Measurements from ENCODE around the gene DLG2.

Gene DLG2

GRCh38 chr11:84962018-84962417, 665.1 kb downstream of the DLG2 start:
- DNase-seq: no peak

- no peak for DNase-seq
Measured at GRCh38 chr11:84958295-84958694, 668.8 kb downstream of the DLG2 start.

- DNase-seq: no peak
Measured at GRCh38 chr11:84950569-84951270, 676.4 kb downstream of the DLG2 start.

GRCh38 chr11:84947970-84948580, 679.1 kb downstream of the DLG2 start:
- DNase-seq: no peak

DNA sequence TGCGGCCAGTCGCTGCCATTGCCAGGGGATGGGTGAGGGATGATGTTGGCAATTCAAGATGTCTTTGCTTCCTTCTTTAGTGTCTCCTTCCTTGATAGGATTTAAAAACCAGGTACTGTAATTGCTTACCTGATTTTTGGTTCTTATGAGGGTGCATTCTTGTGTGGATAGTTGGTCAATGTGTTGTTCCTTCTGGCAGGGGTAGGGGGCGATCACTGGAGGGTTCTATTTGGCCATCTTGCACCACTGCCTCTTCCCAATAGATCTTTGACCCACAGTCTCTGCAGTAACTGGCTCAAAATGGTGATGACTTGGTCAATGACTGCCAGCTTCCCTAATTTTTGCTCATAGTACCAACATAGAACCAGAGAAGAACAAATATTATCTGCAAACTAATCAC, 680.1 kb downstream of the DLG2 start:
- no peak for DNase-seq

DNA sequence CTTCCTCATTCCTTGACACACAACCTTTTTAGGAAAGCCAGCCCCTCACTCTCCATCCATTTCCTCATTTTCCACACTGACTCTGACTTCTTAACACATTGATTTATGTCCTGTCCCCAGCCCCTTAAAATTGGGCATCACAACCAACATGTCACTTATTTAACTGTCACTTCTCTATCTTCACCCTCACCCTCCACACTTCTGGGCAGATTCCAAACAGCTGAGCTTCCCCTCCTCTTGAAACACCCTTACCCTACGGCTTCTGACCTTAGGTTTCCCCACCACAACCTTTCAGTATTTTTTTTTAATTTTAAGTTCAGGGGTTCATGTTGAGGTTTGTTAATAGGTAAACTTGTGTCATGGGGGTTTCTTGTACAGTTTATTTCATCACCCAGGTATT, 696.3 kb downstream of the DLG2 start:
- DNase-seq: no peak

- no peak for DNase-seq
Measured at GRCh38 chr11:84929738-84930137, 697.4 kb downstream of the DLG2 start.

- DNase-seq: no peak
Measured at GRCh38 chr11:84924154-84924692, 702.9 kb downstream of the DLG2 start.

GRCh38 chr11:84923489-84923888, 703.7 kb downstream of the DLG2 start:
- no peak for DNase-seq

DNA sequence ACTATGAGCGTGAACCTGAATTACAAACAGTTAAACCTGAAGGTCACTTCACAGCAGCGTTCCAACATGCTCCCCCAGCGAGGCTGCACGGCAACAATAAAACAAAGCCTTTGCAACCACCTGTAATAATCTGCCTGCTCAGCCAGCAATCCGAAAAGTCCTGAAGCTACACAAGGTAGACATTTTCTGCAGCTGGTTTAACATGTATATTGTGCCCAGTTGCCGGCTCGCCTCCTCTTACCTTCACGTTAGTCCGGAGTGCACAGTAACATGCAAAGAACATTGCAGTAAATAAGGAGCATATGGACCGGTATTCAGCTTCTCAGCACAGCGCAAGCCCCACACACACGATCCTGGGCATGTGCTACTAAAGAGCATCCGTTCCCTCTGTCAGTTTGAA, 704.3 kb downstream of the DLG2 start:
- no peak for DNase-seq

GRCh38 chr11:84922212-84922805, 704.8 kb downstream of the DLG2 start:
- DNase-seq: no peak

- no peak for DNase-seq
Measured at GRCh38 chr11:84914511-84914910, 712.6 kb downstream of the DLG2 start.

DNA sequence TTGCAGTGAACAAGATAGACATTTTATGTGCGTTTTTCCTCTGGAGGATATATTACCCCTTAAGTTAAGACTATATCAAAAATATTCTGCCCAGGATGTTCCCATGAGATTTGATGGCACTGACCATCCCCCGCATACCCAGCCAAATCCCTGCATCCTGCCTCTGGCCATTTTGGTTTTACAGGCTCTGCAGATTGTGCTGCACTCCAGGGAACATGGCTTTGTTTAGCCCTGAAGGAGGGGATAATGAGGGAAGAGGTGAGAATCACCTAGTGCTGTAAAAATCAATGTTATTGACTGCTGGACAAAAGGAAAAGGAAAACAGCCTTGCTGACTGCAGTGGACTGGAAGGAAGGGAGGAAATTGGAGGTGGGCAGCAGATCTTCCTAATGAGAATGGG, 717.4 kb downstream of the DLG2 start:
- DNase-seq: no peak

- DNase-seq: no peak
Measured at GRCh38 chr11:84906995-84907394, 720.1 kb downstream of the DLG2 start.

- DNase-seq: no peak
Measured at GRCh38 chr11:84905411-84905810, 721.7 kb downstream of the DLG2 start.

GRCh38 chr11:84902445-84902844, 724.7 kb downstream of the DLG2 start:
- no peak for DNase-seq

- no peak for DNase-seq
Measured at GRCh38 chr11:84901991-84902390, 725.2 kb downstream of the DLG2 start.

DNA sequence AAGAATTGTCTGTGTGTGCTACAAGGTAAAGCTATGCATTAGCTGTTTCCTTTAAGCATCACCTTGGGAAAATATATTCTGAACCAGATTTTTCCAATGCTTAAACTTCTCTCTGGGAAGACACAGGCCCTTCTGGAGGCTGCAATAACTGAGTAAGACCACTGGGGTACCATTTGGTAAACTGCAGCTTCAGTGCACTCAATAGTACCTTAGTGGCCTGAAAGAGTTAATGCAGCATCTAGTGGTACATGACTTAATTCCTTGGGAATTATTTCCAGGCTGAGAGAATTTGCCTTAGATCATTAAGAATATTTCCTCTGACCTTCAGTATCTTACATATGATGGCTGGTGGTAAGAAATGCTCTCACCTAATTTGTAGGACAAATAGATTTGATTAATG, 727.4 kb downstream of the DLG2 start:
- no peak for DNase-seq

GRCh38 chr11:84899134-84899533, 728.0 kb downstream of the DLG2 start:
- no peak for DNase-seq

DNA sequence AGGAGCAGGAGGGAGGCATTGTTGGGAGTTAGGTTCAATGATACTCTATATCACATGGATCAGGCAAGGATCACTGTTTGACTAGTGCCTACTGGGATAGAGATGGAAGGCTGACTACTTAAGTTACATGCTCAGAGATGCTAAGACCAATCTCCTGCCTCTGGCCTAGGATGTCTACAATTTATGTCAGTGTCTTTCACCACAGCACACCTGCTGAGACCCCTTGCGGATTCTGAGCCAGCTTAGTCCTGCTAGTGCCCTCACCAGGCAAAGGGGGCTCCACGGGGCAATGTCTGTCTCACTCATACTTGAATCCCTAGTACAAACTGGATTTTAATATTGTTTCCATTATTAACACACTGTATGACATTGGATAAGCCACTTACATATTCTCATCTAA, 732.5 kb downstream of the DLG2 start:
- no peak for DNase-seq

DNA sequence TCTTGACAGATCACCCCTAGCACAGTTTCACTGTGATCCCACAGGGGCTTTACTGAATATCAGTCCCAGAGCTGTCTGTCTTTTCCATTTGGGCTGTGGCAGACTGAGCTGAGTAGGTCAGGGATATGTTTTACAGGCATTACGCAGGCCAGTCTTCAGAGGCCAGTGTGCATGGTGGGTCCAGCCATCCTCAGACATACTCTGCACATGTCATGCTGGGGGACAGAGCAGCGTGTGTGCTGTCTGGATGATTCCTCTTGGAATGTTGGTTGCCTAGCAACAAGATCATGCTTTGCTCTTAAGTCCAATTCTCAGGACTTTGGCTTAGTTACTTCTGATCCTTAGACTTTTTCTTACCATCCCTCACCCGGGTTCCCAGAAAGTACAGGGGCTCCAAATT, 736.5 kb downstream of the DLG2 start:
- DNase-seq: no peak

GRCh38 chr11:84889556-84889955, 737.6 kb downstream of the DLG2 start:
- DNase-seq: no peak

GRCh38 chr11:84887055-84887629, 740.0 kb downstream of the DLG2 start:
- no peak for DNase-seq

GRCh38 chr11:84886344-84886743, 740.8 kb downstream of the DLG2 start:
- no peak for DNase-seq

Measured in effector CD4-positive, alpha-beta T cell (primary cell).